HCT116 (cell line): ENCODE measurements around the gene PDCD2L. TPM values are rescaled to one million over a fixed set of nuclear protein-coding genes. Genes with fewer than 3 reads are reported as not detected.

ENCODE experiments used
- ATAC-seq: fragments of 200-7000 bp; cut with Tn5 transposase; 2 replicates; pipeline ENCODE4 v1.9.1; 2020; ENCODE audit warnings: mild to moderate bottlenecking, moderate library complexity
- BruUV-seq: library from RNA; stranded (reverse); fragments of 400-500 nt; replicated peaks from 2 replicates; lab custom pipeline; 2021; lab: Mats Ljungman, UMichigan
- CTCF ChIA-PET: fragments of 300-600 bp; sonication (Branson Sonifier 250); formaldehyde crosslinking; loops from one replicate; lab custom pipeline; 2021; ENCODE audit warnings: antibody characterized with exemption; lab: Charles Lee
- POLR2A ChIA-PET: fragments of 300-600, 350-600 bp; sonication (Branson Sonifier 250); formaldehyde crosslinking; loops from one replicate; lab custom pipeline; 2021; ENCODE audit warnings: antibody characterized with exemption; lab: Charles Lee
- RAD21 ChIA-PET, 2 experiments: fragments of 300-600 bp; sonication (Branson Sonifier 250); formaldehyde crosslinking; loops; one replicate each; lab custom pipeline; 2023; ENCODE audit warnings: low total read pairs in 2 of 2; ENCODE audit not compliant: uncharacterized antibody in 2 of 2, unreplicated experiment in 2 of 2, low non-redundant PET in 1 of 2; lab: Charles Lee
- DNase-seq: peaks from one replicate; pipeline ENCODE4 v3.0.0-alpha.2; 2010; ENCODE audit warnings: low read depth, low spot score
- H2AFZ ChIP-seq: fragments of 200-600 bp; shearing (Covaris generic), sonication (generic); 2 replicates; pipeline ENCODE4 v1.6.1; 2017; ENCODE audit warnings: low read depth, mixed run types, mixed read lengths, antibody characterized with exemption, low read length; ENCODE audit not compliant: poor library complexity, severe bottlenecking
- H3K27ac ChIP-seq: 2 replicates; pipeline ENCODE4 v1.5.1; 2012; ENCODE audit warnings: low read depth, low read length
- H3K27me3 ChIP-seq: fragments of 200-600 bp; sonication (generic); 2 replicates; pipeline ENCODE4 v1.6.1; 2016; ENCODE audit warnings: mixed run types, low read length, mixed read lengths; ENCODE audit not compliant: insufficient read depth
- H3K36me3 ChIP-seq, 2 experiments: fragments of 200-500 bp in 1 of 2; fragments of 200-600 bp in 1 of 2; sonication (Bioruptor generic) in 1 of 2; sonication (generic) in 1 of 2; 2 replicates each; pipeline versions ENCODE4 v1.5.1 to v1.6.1; 2014 to 2016; ENCODE audit warnings: low read length in 2 of 2, inconsistent platforms in 1 of 2, mixed read lengths in 1 of 2, mixed run types in 1 of 2; ENCODE audit not compliant: insufficient read depth in 2 of 2, control insufficient read depth in 1 of 2
- H3K4me1 ChIP-seq, 2 experiments: fragments of 200-600 bp in 1 of 2; sonication (generic) in 1 of 2; 2 replicates each; pipeline versions ENCODE4 v1.5.1 to v1.6.1; 2012 to 2017; ENCODE audit warnings: low read length in 2 of 2, inconsistent platforms in 1 of 2, mild to moderate bottlenecking in 1 of 2, mixed read lengths in 1 of 2, mixed run types in 1 of 2, moderate library complexity in 1 of 2; ENCODE audit not compliant: insufficient read depth in 2 of 2, control insufficient read depth in 1 of 2
- H3K4me2 ChIP-seq: fragments of 200-600 bp; sonication (generic); 2 replicates; pipeline ENCODE4 v1.6.1; 2017; ENCODE audit warnings: mixed run types, low read length, mixed read lengths
- H3K4me3 ChIP-seq, 2 experiments: fragments of 200-600 bp in 1 of 2; sonication (generic) in 1 of 2; replicated peaks in 1 of 2; 2 replicates each; pipeline ENCODE4 v1.5.1; 2011 to 2016; ENCODE audit warnings: low read length in 2 of 2, control low read depth in 1 of 2, low read depth in 1 of 2, mild to moderate bottlenecking in 1 of 2, mixed read lengths in 1 of 2, mixed run types in 1 of 2
- H3K79me2 ChIP-seq: fragments of 200-600 bp; sonication (generic); 2 replicates; pipeline ENCODE4 v1.6.1; 2017; ENCODE audit warnings: mild to moderate bottlenecking, mixed run types, low read length, moderate library complexity, mixed read lengths; ENCODE audit not compliant: insufficient read depth
- H3K9ac ChIP-seq: fragments of 200-600 bp; sonication (generic); 2 replicates; pipeline ENCODE4 v1.6.1; 2016; ENCODE audit warnings: low read length, mixed read lengths
- H3K9me2 ChIP-seq: fragments of 200-600 bp; sonication (generic), shearing (Covaris generic); 2 replicates; pipeline ENCODE4 v1.6.1; 2017; ENCODE audit warnings: mixed run types, mild to moderate bottlenecking, moderate library complexity; ENCODE audit not compliant: insufficient read depth
- H3K9me3 ChIP-seq, 2 experiments: fragments of 200-500 bp in 1 of 2; fragments of 200-600 bp in 1 of 2; sonication (Bioruptor generic) in 1 of 2; sonication (generic) in 1 of 2; 2 replicates each; pipeline ENCODE4 v1.6.1; 2014 to 2017; ENCODE audit warnings: low read length in 2 of 2, mixed read lengths in 2 of 2, inconsistent platforms in 1 of 2, low read depth in 1 of 2, mild to moderate bottlenecking in 1 of 2, mixed run types in 1 of 2, moderate library complexity in 1 of 2; ENCODE audit not compliant: control insufficient read depth in 1 of 2, insufficient read depth in 1 of 2
- H4K20me1 ChIP-seq: fragments of 200-600 bp; sonication (generic), shearing (Covaris generic); 2 replicates; pipeline ENCODE4 v1.6.1; 2017; ENCODE audit warnings: mixed run types, mild to moderate bottlenecking, moderate library complexity; ENCODE audit not compliant: insufficient read depth
- CBX3 ChIP-seq: IDR thresholded peaks from 2 replicates; pipeline ENCODE4 v1.6.1; 2012; ENCODE audit warnings: low read depth
- ELF1 ChIP-seq: IDR thresholded peaks from 2 replicates; pipeline ENCODE4 v1.6.1; 2012; ENCODE audit warnings: low read depth, borderline replicate concordance
- FOSL1 ChIP-seq: IDR thresholded peaks from 2 replicates; pipeline ENCODE4 v1.6.1; 2012; ENCODE audit warnings: low read depth
- MAX ChIP-seq: IDR thresholded peaks from 2 replicates; pipeline ENCODE4 v1.6.1; 2012
- POLR2A ChIP-seq: IDR thresholded peaks from 2 replicates; pipeline ENCODE4 v1.7.0; 2011; ENCODE audit warnings: borderline replicate concordance; ENCODE audit not compliant: insufficient read depth, insufficient read length; ENCODE audit errors: extremely low read depth
- RAD21 ChIP-seq: IDR thresholded peaks from 2 replicates; pipeline ENCODE4 v1.6.1; 2012; ENCODE audit warnings: low read depth, mild to moderate bottlenecking
- SP1 ChIP-seq: IDR thresholded peaks from 2 replicates; pipeline ENCODE4 v1.6.1; 2012; ENCODE audit warnings: low read depth
- YY1 ChIP-seq: IDR thresholded peaks from 2 replicates; pipeline ENCODE4 v1.6.1; 2011; ENCODE audit warnings: low read length, low read depth, moderate library complexity, mild to moderate bottlenecking; ENCODE audit not compliant: insufficient replicate concordance; ENCODE audit errors: extremely low read depth
- ZNF274 ChIP-seq: fragments of 200-500 bp; sonication (Bioruptor generic); IDR thresholded peaks from 2 replicates; pipeline ENCODE4 v1.6.1; 2014; ENCODE audit warnings: mild to moderate bottlenecking, low read depth, low read length, inconsistent platforms
- intact Hi-C: fragments of 100-400 bp; cut with micrococcal nuclease; formaldehyde crosslinking; loops from 2 replicates; pipeline ENCODE4 v1.10.0; 2022
- total RNA-seq: library from RNA; stranded (reverse); gene quantifications from one replicate; pipeline ENCODE4 v1.2.1, GENCODE V29; 2021; ENCODE audit not compliant: unreplicated experiment
- TF ChIP-seq, protein P1 (sequence below): IDR thresholded peaks from 2 replicates; pipeline ENCODE4 v1.6.1; 2012; ENCODE audit warnings: low read depth
- TF ChIP-seq, protein P2 (sequence below): IDR thresholded peaks from 2 replicates; pipeline ENCODE4 v1.6.1; 2011; ENCODE audit warnings: mild to moderate bottlenecking, low read length, moderate library complexity; ENCODE audit not compliant: insufficient replicate concordance; ENCODE audit errors: extremely low read depth
- TF ChIP-seq, protein P3 (sequence below): IDR thresholded peaks from 2 replicates; pipeline ENCODE4 v1.6.1; 2012

PDCD2L gene
- total RNA-seq, 1 experiment from 2014 or later, result 30.0 TPM

DNA sequence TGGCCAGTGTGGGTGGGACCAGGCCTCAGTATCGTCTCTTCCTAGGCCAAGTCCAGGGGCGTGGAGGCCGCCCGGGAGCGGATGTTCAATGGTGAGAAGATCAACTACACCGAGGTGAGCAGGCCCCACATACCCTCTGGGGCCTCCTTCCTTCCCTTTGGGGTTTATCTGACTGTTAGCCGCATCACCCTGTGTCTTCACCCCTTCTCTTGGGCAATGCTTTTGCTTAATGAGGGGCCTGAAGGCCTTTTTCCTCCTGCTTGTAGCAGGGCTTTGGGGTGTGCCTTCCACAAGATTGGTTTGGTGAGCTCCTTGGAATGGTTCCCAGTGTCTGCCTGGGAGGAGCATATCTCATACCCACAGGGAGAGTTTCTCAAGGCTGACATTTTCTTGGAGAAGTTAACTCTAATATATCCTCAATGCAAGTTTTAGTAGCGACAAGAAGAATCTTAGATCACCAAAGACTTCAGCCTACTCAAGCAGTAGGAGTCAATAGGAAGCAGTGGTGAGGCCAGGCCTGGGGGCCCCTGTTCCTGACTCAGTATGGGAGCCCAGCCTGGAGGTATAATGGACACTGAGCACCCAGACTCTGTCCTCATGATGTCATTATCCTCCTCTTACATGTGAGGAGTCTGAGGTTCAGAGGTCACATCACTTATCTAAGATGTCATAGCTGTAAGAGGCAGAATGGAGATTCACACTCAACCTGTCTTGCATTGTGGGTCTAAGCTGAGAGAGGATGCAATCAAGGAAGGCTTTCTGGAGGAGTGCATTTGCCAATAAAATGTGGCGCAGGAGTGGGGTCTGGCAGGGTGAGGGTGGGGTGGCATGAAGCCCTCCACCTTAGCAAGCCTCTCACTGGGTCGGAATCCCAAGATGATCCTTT lies 37.2 kb upstream of the PDCD2L start:
- H3K27me3 ChIP-seq, result no peaks in the 10 kb centered on the region
- no peak overlapping the region for H2AFZ ChIP-seq
- ChIA-PET CTCF (no interaction called here), RAD21 (no interaction called here), POLR2A (no interaction called here)
- no peaks in the 10 kb centered on the region for H3K9me3 ChIP-seq
- H3K9ac ChIP-seq, result no peak overlapping the region
- H3K4me1 ChIP-seq, result peaks cover 14 to 28% of the 10 kb centered on the region in 2 experiments; a peak in 3 of 4 replicates
- peaks cover 67% of the 10 kb centered on the region for H3K79me2 ChIP-seq
- H3K4me3 ChIP-seq, result peak overlapping the region; percentile 94 to 99
- peaks cover 38 to 46% of the 10 kb centered on the region in 2 experiments; a peak in 3 of 4 replicates for H3K36me3 ChIP-seq
- H3K9me2 ChIP-seq, result no peaks in the 10 kb centered on the region
- intact Hi-C loops, result no loop called here
- no TSS peak for BruUV-seq
- no peak for TF ChIP-seq POLR2A
- TF ChIP-seq, protein P1, sequence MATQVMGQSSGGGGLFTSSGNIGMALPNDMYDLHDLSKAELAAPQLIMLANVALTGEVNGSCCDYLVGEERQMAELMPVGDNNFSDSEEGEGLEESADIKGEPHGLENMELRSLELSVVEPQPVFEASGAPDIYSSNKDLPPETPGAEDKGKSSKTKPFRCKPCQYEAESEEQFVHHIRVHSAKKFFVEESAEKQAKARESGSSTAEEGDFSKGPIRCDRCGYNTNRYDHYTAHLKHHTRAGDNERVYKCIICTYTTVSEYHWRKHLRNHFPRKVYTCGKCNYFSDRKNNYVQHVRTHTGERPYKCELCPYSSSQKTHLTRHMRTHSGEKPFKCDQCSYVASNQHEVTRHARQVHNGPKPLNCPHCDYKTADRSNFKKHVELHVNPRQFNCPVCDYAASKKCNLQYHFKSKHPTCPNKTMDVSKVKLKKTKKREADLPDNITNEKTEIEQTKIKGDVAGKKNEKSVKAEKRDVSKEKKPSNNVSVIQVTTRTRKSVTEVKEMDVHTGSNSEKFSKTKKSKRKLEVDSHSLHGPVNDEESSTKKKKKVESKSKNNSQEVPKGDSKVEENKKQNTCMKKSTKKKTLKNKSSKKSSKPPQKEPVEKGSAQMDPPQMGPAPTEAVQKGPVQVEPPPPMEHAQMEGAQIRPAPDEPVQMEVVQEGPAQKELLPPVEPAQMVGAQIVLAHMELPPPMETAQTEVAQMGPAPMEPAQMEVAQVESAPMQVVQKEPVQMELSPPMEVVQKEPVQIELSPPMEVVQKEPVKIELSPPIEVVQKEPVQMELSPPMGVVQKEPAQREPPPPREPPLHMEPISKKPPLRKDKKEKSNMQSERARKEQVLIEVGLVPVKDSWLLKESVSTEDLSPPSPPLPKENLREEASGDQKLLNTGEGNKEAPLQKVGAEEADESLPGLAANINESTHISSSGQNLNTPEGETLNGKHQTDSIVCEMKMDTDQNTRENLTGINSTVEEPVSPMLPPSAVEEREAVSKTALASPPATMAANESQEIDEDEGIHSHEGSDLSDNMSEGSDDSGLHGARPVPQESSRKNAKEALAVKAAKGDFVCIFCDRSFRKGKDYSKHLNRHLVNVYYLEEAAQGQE, result no peak
- TF ChIP-seq ZNF274, result no peak
- no peak for TF ChIP-seq SP1
- TF ChIP-seq FOSL1, result no peak
- no peak for TF ChIP-seq CBX3
- TF ChIP-seq YY1, result no peak
- TF ChIP-seq MAX, result no peak
- TF ChIP-seq RAD21, result no peak
- TF ChIP-seq, protein P2, sequence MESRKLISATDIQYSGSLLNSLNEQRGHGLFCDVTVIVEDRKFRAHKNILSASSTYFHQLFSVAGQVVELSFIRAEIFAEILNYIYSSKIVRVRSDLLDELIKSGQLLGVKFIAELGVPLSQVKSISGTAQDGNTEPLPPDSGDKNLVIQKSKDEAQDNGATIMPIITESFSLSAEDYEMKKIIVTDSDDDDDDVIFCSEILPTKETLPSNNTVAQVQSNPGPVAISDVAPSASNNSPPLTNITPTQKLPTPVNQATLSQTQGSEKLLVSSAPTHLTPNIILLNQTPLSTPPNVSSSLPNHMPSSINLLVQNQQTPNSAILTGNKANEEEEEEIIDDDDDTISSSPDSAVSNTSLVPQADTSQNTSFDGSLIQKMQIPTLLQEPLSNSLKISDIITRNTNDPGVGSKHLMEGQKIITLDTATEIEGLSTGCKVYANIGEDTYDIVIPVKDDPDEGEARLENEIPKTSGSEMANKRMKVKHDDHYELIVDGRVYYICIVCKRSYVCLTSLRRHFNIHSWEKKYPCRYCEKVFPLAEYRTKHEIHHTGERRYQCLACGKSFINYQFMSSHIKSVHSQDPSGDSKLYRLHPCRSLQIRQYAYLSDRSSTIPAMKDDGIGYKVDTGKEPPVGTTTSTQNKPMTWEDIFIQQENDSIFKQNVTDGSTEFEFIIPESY, result no peak
- TF ChIP-seq, protein P3, sequence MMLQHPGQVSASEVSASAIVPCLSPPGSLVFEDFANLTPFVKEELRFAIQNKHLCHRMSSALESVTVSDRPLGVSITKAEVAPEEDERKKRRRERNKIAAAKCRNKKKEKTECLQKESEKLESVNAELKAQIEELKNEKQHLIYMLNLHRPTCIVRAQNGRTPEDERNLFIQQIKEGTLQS, result no peak
- TF ChIP-seq ELF1, result no peak
- ATAC-seq (no peak), DNase-seq (no peak)
- 0 out of 2 replicates have a peak, but pooled peaks cover 6% of the 10 kb centered on the region for H4K20me1 ChIP-seq
- peak overlapping the region; percentile 97 for H3K4me2 ChIP-seq
- peak overlapping the region; percentile 91; the same call in 1 of the 2 replicates for H3K27ac ChIP-seq
